Renal pelvis (tissue), 4 donors: ENCODE data around the gene ZC3H14. TPM values are rescaled to one million over a fixed set of nuclear protein-coding genes. Genes with fewer than 3 reads are reported as not detected.
A peak's percentile ranks its signal among the peaks of the same experiment; 100 is the strongest.

Experiments used
- DNase-seq: peaks from one replicate; pipeline ENCODE4 v3.0.0-alpha.2; 2013
- polyA plus RNA-seq, 3 donors: library from polyadenylated mRNA; unstranded; fragments of 120-200 nt; gene quantifications; one replicate each; pipeline ENCODE4 v1.2.1, GENCODE V29; 2013; ENCODE audit not compliant: insufficient read length in 3 of 3

Gene ZC3H14
- polyA plus RNA-seq, 3 donors, result 94.2 to 106 (median 98.8) TPM

- no peak for DNase-seq
These were observed 12.8 kb upstream of the ZC3H14 start for GRCh38 chr14:88550078-88550477.

DNA sequence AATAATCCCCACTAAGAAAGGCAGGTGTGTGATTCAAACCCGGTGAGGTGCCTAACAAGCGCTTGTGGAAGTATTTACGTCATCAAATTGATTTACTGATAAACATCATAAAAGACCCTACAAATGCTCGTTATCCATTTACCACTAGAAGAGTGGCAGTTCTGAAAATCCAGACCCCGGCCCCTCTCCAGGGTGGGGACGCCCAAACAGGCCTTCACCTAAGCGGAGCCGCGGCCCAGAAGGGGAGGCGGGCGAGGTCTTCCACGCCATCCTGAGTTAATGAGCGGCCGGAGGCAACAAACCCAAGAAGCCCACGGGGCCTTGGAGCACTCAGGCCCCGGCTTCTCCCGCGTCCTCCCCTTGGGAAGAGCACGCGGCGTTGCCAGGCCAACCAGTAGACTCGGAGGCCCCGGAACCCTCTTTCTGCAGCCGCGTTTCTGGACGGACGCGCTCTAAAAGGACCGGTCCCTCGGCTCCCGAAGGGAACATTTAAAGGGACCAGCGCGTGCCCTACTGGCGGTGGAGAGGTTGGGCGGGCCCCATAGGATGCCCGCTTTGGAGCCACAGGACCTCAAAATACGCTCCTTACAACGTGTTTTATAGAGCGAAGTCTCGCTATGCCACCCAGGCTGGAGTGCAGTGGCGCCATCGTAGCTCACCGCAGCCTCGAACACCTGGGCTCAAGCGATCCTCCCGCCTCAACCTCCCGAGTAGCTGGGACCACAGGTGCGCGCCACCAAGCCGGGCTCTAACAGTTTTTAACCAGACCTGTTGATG is 11.6 kb upstream of the ZC3H14 start:
- peak; percentile 87 for DNase-seq

DNA sequence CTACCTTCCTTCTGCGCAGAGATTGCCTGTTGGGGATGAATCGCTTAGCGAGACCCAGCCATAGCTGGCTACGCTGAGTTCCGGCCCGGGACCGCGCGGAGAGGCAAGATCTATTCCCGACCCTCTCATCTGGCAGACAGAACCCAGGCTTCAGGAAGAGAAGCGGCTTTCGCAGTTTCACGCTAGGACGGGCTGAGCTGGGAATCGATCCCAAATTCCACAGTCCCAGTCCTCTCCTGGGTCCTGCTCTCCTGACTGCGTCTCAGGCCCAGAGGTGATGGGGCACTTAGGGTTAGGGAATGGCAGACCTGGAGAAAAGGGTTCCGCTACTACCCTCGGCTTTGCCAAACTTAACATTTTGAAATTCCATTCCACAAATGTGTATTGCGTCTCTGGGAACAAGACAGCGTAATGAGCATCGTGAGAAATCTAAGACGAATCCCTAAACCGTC is 10.8 kb upstream of the ZC3H14 start:
- no peak for DNase-seq

DNA sequence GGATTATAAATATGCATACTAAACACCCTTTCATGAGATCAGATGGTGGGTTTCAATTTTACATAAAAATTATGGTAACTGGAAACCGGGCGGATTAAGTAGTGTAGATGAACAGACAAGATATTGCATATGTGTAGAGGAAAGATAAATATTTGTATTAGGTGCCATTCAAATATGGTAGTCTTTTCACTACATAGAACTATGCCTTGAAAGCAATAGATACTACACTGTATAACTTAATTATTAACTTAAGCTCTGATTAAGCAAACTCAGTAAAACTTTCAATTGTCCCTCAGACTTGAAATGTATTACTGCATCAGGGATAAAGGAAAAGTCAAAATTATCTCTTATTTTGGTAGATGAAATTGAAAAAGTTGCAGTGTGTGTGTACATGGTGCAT is 10.0 kb upstream of the ZC3H14 start:
- no peak for DNase-seq

GRCh38 chr14:88553886-88554456 is 8.9 kb upstream of the ZC3H14 start:
- no peak for DNase-seq

DNA sequence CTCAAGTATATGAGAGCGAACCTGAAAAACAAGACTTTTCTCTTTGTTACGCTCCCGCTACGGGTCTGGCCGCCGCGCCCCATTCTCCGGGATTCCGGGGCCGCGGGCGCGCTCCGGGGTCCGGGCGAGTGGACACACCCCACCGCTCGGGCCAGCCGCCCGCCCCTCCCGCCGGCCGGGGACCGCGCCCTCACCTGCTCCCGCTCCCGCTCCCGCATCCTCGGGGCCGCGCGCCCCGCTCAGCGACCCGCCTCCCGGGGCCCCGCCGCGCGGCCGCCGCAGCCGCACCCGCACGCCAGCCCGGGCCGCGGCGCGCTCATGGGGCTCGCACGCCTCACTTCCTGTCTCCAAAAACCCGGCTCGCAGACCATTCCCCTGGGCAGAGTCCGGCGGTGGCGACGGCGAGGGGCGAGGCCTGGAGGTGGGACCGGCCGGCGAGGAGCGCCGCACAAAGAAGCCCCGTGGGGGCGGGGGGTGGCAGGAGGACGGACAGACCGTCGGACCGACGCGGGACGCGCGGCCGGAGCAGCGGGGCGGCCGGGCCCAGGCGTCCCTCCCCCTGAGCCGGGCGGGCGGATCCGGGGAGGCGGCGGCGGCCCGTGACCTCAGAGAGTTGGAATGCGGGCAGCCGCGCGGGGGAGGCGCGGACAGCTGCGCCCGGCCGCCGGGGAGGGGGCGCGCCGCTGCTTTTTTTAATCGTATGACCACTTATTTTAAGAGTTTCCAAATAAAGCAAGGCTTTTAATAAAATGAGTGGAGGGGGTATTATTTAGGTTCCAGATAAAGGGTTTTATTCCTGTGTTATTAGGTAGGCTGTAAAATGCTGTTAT is 8.2 kb upstream of the ZC3H14 start, which contains the start of gene PTPN21:
Gene PTPN21 (minus strand): TSS at position 551 of the 830 bp plus-strand sequence. CDS start 4,590 bp downstream, outside the sequence.
- DNase-seq, result peak; percentile 75

DNA sequence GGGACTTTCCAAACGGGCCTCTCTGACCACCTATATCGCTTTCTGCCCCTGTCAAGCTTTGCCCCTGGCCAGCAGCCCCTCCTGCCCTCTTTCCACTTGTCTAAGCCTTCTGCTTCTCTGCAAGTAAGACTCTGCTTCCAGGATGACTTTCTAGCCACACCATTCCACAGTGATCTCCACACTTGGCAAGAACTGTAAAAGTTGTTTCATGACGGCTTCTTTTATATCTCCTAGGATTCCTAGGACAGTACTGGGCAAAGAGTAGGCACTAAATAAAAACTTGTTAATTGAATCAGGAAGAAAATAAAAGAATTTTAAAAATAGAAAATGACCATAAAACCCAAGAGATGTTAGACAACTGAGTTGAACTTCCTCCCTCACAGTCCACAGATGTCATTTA is 6.3 kb upstream of the ZC3H14 start:
- no peak for DNase-seq

GRCh38 chr14:88559852-88560251 is 3.0 kb upstream of the ZC3H14 start:
- no peak for DNase-seq

DNA sequence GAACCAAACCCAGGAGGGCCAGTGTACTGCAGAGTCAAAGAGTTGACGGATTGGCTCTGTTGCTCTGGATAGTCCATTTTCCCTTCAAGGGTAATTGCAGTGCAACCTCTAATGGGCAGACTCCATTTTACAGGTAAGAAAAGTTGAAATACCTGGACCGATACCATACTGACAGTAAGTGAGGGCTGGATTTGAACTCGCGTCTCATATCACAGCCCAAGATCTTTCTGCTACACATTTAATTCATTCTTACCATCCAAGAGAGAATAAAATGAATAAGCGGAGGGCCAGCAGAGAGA is 356 bp upstream of the ZC3H14 start:
- no peak for DNase-seq

DNA sequence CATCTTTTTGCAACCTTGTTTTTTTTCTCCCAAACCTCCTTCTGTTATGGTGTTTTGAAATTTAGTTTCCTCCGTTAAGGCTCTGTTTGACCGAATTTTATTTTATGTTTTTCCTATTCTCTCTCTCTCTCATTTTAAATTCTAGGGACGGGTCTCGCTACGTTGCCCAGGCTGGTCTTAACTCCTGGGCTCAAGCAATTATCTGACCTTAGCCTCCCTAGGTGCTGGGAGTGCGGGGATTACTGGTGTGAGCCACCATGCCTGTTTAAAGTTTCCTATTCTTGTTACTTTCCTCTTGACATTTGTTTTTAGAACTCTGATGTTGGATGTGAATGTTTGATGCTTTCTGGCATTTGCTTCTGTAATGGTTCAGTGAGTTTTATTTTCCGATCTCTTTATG is 1.0 kb downstream of the ZC3H14 start:
- no peak for DNase-seq

DNA sequence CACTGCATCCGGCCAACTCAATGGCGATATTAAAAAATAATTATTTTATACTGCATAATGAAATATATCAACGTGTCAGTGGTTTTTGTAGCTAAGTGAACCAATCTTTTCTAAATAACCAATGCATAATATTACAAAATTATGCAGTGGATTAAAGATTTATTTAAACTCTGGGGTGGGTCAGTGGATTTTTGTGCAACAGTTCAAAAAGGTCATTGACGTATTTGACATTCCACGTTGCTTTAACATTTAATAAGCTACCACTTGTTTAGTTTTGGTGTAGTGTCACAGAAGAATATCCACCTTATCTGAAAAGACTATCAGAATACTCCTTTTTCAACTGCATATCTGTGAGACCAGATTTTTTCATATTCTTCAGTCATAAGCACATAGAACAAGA is 2.6 kb downstream of the ZC3H14 start:
- no peak for DNase-seq

GRCh38 chr14:88568196-88568595 is 5.4 kb downstream of the ZC3H14 start:
- DNase-seq, result no peak

DNA sequence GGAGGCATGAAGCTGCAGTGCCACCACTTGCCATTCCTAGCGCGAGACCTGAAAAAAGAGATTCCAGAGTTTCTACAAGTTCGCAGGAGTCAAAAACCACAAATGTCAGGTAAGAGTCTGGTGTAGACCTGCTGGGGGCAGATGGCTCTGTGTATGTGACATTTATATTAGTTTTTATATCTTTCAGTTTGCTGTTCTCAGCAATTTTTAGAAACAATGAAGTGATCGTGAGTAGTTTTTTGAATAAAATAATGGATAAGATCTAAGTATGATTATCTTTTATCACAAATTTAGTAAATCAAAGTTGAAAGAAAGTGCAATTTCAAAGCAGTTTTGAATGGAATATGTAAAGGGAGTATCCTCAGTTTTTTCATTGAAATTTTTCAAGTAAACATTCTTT is 9.3 kb downstream of the ZC3H14 start:
- DNase-seq, result no peak

DNA sequence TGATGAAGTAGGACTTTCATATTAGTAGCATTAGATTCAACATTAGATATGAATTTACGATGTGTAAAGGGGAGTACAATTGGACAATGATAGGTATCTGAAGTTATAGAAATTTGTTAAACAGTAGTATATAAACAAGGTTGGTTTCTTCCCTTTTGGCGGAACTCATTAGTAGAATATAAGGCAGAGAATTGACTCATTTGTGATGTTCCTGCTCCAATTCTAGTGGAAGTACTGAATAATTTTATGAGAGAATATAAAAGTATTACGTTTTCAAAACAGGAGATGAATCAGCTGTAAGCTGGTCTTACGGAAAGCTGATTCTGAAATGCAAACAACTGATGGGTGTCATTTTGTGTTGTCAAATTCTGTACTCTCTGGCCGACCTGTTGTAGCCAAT is 13.4 kb downstream of the ZC3H14 start:
- DNase-seq, result no peak

DNA sequence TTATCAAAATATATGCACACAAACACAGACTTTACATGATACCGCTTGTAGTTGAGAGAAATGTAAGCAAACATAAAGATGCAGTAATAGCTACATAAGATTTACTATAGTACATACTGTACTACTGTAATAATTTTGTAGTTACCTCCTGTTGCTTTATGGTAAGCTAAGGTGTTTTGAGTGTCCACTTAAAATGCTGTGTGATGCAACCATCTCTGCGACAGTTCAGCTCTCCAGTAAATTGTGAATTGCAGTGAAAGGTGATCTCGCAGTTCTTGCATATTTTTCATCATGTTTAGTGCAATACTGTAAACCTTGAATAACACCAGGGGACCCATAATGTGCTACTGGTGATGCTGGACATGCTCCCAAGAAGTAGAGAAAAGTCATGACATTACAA is 21.6 kb downstream of the ZC3H14 start:
- no peak for DNase-seq

DNA sequence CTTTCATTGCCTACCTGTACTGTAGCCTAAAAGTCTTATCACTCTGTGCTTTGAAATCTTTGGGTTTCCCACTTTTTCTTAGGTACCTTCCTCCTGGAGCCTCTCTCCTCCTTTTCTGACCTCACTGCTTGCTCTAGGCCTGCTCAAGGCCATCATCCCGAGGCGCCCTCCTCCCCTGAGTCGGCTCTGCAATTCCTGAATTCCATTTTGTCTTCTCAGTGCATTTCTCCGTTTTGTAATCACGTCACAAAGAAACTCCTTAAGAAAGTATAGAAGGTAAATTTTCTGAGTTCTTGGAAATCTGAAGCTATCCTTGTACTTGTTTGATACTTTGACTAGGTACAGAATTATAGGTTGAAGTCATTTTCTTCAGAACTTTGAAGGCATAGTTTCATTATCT is 25.2 kb downstream of the ZC3H14 start:
- no peak for DNase-seq

GRCh38 chr14:88590173-88590572 is 27.3 kb downstream of the ZC3H14 start:
- DNase-seq, result no peak

DNA sequence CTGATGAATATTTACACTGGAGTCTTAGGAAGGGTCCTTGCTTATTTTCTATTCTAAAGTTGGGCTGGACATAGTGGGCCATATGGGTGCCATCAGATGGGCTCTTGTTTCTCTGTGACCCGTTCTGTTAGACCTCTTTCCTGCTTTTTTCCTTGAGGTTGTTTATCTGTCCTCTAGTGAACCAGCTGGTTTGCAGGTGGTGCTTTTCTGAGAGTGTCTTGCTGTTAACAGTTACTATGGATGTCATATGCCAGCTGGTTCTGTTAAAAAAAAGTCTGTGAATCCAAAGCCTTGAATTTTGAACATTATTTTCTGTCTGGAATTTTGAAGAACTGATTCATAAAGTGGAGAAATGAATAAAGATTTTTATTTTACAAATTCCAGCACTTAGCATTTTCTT is 29.2 kb downstream of the ZC3H14 start:
- peak; percentile 48 for DNase-seq

DNA sequence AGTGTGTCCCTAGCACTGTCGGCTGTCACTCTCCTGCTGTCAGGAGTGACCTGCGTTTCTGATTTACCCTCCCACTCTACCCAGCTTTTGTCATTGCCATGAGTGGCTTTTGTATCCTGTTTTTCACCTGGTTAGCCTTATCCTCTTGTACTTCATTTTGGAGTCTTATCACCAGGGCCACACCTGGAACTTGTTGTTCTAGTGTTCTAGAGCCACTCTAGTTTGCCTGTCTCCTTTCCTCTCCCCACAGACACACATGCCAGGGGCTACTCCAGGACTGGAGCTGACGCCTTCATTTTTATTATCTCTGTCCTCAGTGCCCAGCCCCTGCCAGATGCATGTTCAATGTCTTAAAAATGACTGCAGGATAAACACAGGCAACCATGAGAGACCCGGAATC is 34.2 kb downstream of the ZC3H14 start:
- no peak for DNase-seq

DNA sequence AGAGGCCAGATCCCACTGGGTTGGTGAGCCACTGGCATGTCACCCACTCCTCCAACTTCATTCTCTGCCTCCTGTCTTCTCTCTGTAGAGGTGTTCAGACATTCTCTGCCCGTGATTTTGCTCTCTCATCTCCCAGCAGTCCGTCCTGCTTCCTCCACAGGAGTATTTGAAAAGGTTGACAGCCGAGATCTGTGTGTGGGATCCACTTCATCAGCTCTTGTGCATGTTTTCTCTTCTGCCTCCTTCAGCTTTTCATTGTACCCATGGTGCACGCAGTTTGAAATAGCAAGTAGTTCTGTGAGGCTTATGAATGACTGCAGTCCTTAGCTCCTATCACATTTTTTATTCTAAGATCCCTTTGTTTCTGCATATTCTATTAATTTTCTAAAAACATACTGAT is 34.8 kb downstream of the ZC3H14 start:
- DNase-seq, result no peak

GRCh38 chr14:88598097-88598675 is 35.3 kb downstream of the ZC3H14 start:
- DNase-seq, result no peak

- DNase-seq, result peak; percentile 20
These were observed 36.5 kb downstream of the ZC3H14 start for GRCh38 chr14:88599326-88599725.
